Stimulated activated CD8-positive, alpha-beta memory T cell treated with anti-CD3 and anti-CD28 coated beads, Interleukin-4, amount 100 ng/mL, for 4 hours (primary cell): Measurements from ENCODE around the gene SAMD10.
"Not testable (repeated sequence)": the region's sequence is repeated elsewhere in the genome, so short reads cannot be mapped to it uniquely, and the experiment has no call there.

Experiments
- DNase-seq, 2 donors: peaks; one replicate each; pipeline ENCODE4 v3.0.0-alpha.2; 2020; ENCODE audit warnings: low read depth in 2 of 2, low spot score in 1 of 2

SAMD10 gene

DNA sequence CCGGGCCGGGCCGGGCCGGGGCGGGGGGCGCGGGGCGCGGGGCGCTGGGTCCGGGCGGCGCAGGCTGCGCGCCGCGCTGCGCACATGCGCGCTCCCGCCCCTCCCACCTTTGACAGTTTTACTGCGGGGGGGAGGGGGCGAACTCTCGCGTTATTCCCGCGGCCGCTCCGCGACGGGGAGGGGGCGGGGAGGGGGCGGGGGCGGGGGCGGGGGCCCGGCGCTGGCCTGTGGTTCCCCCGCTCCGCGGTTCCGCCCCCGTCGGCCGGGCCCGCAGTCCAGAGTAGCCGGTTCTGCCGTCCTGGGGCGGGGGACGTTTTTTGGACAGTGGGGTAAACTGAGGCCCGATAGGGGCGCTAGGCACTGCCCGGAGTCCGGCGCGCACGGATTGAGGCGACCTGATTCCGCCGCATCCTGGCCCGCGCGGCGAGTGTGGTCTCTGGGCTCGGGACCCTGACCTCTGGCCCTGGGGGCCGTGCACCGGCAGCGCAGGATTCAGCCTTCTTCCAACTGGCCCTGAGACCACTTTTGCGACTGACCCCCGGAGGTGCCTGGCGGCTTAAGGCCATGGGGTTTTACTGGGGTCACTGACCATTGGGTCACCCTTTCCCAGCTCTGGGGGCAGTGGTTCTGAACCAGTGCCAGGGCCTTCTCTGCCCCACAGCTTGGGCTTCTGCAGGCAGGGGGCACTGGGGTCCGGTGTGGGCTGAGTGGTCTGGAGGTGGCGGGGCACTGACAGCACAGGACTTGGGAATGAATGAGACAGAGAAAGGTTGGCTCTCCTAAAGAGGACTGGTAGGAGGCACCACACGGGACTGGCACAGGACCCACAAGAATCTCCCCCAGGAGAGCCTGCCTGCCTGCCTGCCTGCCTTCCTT is 9.4 kb downstream of the SAMD10 start, which contains the start of gene ZNF512B:
Gene ZNF512B, minus strand, starts transcription at position 93 of the 876 bp plus-strand sequence. CDS start 1,980 bp downstream, outside the sequence.
- DNase-seq = no peak

DNA sequence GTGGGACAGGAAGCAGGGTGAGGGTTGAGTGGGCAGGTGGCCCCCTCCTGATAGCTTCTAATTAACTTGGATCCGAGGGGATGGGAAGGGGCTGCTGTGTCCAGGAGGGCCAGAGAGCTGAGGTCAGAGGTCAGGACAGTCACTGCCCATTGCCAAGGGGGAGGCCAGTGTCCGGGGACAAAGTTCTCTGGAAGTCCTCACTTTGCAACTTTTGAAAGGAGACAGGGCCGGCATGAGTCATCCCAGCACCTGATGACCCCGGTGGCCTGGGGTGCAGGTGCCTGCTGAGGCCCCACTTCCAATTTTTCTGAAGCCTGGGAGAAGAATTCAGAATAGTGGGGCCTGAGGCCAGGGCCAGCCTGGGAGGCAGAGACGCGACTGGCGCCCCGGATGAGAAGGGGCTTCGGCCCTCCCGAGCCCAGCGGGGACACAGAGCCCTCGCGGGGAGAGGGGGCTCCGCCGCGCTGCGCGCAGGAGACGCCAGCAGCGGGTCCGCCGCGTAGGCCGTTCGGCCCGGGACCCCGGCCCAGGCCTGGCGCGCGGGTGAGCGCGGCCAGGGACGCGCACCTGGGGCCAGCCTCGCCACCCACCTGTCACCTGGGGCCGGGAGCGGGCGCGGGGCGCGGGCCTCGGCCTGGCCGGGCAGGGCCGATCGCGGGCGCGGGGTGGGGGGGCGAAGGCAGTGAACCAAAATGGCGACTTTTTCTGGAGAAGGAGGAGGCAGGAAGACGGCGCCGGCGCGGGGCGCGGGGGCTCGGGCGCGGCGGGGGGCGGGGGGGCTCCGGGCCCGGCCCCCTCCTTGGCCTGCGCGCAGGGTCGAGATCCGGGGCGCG is 10.3 kb downstream of the SAMD10 start:
- no peak for DNase-seq

GRCh38 chr20:63968136-63968927 is 11.1 kb downstream of the SAMD10 start:
- no peak for DNase-seq

DNA sequence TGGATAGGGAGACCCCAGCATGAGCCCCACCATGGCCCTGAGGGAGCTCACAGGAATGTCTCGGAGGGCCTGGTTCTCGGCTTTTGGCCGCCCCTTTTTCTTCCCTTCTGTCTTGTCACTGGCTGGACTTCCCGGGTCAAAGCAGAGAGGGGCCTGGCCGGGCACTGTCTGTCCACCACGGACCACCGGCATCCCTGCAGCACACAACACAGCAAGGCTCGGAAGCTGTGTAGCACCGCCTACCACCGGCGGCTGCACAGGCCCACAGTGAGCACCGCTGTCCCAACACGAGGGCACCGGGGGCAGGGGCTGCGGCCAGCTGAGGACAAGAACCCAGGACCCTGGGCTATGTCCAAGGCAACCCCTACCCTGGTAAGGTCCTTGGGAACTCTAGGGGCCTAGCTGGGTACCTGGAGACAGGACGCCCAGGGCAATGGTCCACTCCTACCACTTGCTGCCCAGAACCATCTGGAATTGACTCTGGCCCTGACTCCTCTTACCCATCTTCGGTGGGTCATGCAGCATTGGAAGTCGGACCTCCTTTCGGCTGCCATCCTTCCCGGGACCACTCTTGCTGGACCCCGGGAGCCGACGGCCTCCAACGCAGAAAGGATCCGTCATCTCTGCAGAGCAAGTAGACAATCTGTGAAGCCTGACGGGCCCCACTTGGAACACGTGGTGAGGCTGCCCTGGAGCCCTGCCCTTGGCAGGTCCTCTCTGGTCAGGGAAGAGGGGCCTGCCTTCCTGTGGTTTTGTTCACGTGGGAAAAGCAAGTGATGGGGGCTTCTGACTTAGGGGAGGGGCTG is 11.9 kb downstream of the SAMD10 start:
- DNase-seq = no peak

DNA sequence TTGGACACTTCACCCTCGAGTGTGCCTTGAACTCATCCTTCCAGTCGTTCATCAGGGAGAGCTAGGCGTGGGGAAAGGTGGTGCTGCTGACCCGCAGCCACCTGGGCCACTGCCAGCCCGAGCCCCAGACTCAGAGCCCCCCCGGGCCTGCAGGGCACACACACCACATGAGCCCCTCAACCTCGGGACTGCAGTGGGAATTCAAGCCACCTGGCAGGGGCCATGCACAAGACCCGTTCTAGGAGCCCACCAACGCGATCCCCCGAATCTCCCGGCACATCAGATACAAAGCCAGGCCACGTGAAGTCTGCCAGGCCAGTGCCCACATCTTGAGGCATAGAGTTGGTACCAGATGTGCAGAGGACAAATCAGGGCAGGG is 12.5 kb downstream of the SAMD10 start:
- DNase-seq = no peak

DNA sequence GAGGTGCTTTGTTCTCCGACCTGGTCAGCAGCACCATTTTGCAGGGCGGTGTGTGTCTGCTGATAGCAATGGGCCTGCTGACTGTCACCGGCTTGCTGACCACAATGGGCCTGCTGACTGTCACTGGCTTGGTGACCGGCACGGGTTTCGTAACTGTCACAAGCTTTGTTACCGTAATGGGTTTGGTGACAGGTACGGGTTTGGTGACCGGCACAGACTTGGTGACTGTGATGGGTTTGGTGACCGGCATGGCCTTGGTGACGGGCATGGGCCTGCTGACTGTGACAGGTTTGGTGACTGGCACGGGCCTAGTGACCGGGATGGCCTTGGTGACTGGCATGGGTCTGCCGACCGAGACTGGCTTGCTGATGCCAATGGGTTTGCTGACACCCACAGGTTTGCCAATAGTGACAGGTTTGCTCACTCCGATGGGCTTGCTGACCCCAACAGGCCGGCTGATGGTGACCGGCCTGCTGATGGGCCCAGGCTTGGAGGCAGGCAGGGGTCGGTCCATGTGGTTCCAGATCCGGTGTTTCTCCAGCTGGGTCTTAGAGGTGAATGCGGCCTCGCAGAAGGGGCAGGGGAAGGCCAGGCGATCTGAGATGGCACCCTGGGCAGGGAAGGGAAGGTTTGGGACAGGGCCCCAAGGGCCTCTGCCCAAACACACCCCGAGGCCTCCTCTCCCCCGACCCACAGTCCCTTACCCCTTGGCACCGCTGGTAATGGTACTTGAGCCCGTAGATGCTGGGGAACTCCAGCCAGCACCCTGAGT is 13.1 kb downstream of the SAMD10 start:
- no peak for DNase-seq

DNA sequence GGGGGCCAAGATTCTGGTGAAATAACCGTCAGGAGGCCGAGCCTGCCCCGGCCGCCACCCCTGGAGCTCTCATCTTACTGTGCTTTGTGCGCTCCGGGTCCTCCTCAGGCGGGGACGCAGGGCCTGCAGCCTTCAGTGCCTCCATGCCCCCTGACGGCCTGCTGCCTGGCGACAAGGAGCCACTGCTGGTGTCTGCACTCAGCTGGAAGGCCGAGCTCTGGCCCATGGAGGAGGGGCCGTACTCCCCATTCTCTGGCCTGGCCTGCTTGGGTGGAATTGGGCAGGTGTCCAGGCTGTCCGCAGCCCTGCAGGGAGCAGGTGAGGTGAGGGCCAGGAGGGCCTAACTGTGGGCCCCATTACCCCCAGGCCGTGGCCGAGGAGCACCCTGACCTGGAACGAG is 15.0 kb downstream of the SAMD10 start:
- no peak for DNase-seq

DNA sequence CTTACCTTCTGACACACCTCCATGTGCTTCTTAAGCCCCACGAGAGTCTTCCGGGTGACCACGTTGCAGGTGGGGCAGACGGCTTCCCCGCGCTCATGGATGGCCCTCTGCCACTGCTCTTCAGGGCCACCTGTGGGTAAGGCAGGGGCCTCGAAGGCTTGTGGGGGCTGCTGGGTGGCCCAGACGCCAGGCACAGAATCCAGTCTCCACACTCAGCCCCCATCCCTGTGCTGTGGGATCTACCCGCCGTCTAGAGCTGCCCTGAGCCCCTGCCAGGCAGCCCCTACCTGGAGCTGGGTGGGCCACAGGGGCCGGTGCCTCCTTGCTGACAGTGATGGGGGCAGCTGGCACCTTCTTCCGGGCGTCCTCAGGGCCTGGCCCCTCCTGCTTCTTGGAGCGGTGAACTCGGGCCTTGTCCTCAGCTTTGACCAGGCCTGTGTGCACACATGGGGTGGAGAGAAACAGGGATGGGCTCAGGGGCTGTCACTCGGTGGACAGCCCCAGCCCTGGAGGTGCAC is 15.6 kb downstream of the SAMD10 start:
- no peak for DNase-seq

- DNase-seq = no peak
These were observed 16.1 kb downstream of the SAMD10 start for GRCh38 chr20:63963348-63963741.

- no peak for DNase-seq
These were observed 16.8 kb downstream of the SAMD10 start for GRCh38 chr20:63962426-63963347.

DNA sequence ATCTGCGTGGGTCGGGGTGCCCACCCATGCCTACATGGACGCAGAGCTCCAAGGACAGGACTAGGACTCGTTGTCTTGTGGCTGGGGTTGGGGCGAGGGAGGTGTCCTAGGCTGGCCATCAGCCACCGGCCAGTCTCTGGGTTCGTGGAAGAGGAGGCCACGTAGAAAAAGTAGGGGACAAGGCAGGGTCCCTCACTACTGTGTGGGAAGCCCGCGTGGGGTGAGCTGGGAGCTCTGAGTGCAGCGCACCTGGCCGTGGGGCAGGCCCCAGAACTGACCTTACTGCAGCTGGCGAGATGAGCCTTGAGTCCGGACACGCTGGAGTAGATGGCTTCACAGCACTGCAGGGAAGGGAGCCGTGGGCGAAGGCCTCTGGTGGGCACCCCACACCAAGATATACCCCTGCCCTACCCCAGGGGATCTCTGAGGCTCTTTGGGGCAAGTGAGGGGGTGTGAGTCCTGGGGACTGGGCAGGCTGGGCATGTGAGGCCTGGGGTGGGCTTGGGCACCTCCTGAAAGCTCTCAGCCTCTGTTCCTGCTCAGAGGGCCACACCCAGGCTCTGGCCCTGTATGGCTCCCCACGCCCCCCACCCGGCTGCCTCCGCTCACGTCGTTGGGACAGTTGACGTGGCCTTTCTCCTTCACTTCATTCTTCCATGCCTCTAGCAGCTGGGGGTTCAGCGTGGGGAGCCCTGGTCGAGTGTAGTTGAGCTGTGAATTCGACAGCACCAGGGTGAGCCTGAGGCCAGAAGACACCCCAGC is 17.6 kb downstream of the SAMD10 start:
- DNase-seq = no peak

GRCh38 chr20:63960654-63961621 is 18.5 kb downstream of the SAMD10 start:
- DNase-seq = not testable (repeated sequence)

GRCh38 chr20:63959699-63960075 is 19.8 kb downstream of the SAMD10 start:
- DNase-seq = no peak

GRCh38 chr20:63958964-63959698 is 20.3 kb downstream of the SAMD10 start:
- DNase-seq = no peak

GRCh38 chr20:63958471-63958870 is 21.0 kb downstream of the SAMD10 start:
- no peak for DNase-seq
